OCI-M1 (cell line): Measurements from ENCODE around the gene GDPD3.

Source experiments
- DNase-seq: peaks from one replicate; lab custom pipeline; 2025; lab: John Stamatoyannopoulos, UW

The GDPD3 gene

DNA sequence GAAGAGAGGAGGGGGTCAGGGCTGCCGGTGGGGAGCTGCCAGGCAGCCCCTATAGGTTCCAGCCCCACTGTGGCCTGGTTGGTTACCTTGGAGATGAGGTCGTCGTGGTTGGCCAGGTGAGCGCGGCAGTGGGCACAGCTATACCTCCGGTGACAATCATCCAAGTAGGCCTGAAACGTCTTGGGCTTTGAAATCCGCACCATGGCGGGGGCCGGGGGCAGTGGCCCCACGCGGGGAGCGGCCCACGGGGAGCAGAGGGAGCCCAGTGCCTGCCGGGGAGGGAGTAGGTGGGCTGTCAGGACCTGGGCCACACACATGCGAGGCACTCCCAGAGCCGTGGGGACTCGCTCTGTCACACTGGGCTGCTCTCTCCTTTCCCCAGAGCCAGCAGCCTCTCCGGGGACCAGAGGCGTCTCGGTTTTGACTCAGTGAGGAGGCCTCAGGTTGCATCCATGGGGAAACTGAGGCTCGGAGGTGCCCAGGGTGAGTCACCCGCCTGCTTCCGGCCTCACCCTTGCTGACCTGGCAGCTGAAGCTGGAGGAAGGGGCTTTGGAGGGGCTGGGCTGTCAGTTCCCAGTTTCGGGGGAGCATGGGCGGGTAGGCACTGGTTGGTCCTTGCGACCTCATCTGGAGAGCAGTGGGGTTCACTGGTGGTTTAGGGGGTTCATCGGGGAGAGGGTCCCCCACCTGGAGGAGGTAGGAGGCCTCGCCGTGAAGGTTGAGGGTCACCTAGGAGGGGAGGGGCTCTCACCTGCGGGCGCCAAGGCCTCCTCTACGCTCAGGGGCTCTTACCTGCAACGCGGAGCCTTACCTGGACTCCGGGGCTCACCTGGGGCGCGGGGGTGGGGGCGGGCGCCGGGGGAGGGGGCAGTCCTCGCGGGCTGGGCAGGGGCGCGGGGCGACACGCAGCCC lies 17.9 kb downstream of the GDPD3 start:
- DNase-seq = no peak

DNA sequence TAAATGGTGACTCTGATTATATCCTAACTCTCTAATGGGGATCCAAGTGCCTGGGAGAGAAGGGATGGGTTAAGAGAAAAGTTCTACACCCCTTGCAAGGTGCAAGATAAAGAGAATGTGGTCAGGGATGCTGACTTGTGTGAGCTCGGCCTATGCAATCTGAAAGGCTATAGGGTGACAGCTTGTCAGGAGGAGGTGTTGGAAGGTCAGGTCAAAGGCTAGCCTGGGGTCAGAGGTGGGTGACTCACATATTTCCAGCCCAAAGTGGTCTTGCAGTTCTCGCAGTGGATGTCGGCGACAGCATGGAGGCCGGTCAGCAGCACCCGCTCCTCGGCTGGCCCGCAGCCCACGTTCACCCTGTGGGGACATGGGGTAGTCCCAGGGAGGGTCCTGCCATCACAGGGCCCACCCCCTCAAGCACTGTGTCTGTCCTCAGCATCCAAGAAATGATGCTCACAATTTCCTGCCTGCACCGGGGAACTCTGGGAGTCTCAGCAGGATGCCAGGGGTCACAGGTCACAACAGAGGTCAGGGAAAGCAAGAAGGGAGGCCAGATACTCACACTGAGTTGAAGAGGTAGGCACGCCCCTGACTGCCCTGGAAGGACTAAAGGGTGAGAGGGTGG lies 18.7 kb downstream of the GDPD3 start:
- no peak for DNase-seq

DNA sequence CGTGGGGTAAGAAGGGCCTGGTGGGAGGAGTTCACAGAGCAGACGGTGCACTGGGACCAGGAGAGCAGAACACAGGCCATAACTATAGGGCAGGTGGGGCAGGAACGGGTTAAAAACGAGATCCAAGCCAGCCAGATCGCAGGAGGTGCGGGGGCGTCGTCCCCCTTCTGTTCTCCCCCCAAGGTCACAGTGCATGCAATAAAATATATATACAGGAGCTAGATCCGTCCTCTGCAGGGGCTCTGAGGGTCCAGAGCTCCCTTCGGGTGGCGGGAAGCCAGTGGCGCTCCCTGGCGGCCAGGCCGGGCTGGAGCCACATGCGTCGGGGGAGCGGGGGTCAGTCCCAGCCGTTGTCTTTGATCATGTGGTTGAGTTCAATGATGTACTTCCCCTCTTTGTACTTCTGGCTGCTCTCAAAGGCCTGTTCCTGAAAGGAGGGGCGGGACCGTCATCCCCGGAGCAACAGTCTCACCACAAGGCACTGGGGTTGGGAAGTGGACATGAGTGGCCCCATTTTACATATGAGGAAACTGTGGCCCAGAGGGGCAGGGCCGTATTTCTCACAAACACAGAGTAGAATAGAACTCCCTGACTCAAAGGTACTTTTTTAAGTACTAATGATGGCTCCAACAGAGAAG lies 20.8 kb downstream of the GDPD3 start:
- peak; percentile 99 for DNase-seq

DNA sequence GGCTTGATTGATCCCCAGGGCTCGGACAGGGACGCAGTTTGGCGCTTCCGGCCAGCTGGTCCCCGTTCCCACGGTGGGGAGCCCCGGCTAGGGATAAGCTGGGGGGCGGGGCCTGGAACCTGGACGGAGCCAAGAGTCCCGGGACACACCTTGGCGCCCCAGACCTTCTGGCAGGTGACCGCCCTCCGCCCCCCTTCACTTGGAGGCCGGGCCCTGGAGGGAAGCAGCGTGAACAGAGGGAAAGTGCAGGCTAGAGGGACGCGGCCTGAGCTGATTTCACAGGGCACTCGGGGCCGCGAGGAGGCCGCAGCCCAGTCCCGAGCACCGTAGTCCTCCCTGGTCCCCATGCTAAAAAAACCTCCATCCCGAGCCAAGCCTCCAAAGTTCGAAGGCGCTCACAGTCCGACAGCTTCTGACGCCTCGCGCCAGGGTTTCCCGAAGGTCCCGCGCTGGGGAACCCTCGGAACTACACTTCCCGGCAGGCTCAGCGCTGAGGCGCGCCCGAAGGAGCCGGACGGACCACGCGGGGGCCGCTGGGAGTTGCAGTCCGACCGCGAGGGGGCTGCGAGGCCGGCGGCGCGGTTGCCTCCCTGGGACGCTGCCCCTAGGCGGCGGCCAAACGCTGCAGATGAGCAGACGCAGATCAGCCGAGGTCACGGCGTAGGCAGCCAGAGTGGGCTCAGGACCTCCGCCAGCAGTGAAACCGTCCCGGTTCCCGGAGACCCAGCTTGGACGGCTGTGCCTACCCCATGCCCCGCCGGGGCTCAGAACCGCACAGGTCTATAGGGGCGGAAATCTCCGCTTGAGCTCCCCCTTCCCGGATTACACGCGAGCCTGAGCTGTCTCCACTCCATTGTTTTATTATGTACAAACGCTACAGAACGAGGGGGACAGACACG lies 21.6 kb downstream of the GDPD3 start, which contains the start of gene TBX6:
Gene TBX6 (minus strand): TSS at position 451 of the 899 bp plus-strand sequence. CDS start 731 bp downstream, outside the sequence.
- DNase-seq = peak; percentile 98

DNA sequence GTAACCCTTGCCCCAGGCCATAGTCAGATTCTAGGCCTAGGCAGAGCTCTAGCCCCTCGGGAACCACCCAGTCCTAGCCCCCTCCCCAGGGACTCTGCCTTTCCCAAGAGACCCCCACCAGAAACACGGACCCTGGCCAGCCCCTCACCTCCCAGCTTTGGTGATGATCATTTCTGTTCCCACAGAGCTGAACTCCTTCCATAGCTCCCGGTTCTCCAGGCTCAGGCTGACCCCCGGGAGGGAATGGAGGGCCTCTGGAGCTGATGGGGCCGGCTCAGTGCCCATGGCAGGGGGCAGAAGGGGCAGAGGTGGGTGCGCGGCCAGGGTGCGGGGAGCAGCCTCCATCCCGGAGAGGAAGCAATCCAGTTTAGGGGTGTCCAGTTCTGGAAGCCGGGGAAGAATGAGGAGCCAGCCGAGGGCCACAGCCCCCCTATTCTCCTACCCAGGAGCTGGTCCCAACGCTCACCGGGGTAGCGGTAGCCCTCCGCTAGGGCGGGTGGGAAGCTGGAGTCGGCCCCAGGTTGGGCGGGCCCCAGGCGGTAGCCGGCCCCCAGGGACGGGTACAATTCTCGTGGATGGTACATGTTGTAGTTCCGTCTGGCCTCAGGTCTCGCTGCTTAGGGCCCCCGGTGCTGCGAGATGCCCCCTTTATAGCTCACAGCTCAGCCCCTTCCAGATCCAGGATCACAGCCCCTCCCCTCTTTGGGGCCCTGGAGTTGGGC lies 22.6 kb downstream of the GDPD3 start:
- DNase-seq = no peak

DNA sequence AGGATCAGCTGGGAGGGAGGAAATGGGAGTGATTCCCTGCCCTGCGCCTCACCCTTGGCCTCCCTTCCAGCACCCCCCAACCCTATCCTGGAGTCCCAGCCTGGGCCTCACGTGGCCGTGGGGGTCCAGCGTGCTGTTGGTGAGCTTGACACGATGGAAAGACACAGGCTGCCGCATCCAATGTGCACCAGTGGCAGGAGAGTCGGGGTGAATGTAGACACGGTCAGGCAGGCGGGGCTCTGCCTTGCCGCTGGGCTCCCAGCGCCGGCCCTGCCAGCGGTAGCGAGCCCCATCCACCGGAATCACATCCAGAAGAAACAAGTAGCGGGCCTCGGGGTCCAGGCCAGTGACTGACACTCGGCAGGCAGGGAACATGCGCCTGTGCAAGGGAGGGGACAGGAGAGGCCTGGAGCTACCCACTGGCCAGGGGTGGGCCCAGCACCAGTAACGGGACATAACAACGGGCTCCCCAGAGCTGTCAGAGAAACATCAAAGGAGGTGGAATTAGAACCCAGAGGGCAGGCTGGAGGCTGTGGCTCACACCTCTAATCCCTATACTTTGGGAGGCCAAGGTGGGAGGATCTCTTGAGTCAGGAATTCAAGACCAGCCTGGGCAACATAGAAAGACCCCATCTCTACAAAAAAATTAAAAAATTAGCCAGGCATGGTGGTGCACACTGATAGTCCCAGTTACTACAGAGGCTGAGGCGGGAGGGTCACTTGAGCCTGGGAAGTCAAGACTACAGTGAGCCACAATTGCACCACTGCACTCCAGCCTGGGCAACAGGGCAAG lies 24.3 kb downstream of the GDPD3 start:
- DNase-seq = no peak

DNA sequence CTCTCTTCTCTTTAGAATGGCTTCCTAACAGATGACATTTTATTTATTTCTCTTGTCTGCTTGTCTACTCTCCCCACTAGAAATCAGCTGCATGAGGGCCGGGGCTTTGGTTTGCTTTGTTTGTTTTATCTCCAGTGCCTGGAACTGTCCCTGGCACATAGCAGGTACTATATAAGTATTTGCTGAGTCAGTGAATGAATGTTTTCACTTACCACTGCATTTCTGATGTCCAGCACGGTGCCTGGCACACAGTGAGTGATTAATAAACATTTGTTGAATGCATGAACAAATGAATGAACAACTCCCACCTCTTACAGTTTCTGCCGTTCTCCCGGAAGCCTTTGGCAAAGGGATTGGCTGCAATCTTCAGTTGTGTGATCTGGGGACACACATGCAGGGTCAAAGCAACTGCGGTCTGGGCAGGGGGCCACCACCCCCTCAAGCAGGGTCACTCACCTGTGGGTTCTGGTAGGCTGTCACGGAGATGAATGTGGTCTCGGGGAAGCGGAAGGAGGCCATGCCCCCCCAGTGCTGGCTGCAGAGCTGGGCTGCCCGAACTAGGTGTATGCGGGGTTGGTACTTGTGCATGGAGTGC lies 25.0 kb downstream of the GDPD3 start:
- DNase-seq = no peak

DNA sequence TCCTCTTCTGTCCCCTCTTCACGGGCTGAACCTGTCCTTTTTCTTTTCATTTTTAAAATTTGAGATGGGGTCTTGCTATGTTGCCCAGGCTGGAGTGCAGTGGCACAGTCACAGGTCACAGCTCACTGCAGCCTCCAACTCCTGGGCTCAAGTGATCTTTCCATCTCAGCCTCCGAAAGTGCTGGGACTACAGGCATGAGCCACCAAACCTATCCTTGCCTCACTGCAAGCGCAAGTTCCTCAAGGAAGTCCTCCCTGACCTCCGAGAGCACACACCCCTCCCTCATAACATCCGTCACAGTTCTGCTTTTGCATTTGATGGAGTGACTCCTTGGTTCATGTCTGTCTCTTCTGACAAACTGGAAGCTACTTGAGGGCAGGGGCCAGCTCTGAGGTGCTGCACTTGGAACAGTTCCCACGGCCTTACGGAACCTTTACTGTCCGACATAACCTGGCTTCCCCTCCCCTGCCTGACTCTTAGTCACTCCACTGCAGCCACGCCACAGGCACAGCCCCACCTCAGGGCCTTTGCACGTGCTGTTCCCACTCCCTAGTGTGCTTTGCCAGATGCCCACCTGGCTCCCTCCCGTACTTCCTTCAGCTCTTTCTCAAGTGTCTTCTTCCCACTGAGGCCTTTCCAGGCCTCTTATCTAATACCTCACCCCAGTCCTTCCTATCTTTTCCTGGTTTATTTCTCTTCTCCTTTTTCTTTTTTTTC lies 26.0 kb downstream of the GDPD3 start:
- DNase-seq = peak; percentile 35

DNA sequence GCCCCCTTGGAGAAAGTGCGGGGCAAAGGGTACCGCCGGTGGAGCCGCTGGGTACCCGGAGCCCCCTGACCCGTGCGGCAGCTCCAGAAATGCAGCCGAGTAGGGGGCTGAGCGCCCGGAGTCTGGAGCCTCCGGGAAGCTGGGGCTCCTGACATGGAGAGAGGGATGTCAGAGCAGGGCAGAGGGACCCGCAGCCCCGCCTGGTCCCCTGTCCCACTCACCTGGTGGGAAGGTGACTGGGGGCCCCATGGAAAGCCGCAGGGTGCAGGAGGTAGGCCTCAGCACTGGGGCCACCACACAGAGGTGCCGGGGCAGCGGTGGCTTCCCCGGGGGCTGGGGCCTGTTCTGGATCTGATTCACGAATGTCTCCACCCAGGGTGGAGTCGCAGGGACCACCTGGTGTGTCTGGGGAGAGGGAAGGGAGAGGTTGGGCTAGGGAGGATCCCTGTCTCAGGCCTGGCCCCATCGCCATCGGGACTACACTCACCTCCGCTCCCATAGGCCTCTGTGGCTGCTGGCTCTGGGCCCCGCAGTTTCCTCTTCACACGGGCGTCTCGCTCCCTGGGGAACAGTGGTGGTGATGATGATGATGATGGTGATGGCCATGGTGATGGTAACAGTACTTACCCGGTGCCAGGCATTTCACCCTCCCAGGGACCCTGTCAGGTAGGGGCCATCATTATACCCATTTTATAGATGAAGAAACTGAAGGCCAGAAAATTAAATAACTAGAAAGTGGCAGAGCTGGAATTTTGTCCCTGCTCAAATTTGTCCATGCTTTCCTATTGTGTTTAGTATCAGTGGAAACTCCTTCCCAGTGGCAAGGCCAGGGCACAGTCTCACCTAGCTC lies 26.8 kb downstream of the GDPD3 start:
- DNase-seq = no peak

DNA sequence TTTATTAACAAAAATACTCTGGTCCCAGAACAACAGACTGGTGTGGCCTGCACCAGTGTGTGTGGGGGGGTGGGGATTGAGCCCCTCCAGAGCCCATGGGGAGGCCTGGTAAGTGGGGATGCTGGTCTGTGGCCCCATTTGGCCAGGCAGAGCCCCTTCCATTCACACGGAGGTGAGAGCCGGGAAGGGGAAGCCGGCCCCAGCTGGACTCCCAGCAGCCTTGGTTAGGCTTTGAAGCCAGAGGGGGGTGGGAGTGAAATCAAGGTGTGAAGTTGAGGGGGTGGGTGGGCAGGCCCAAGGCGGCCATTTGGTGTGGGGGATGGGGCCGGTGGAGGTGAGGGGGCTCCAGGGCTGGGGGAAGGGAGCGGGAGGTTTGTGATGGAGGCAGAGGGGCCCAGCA lies 27.5 kb downstream of the GDPD3 start:
- DNase-seq = no peak

DNA sequence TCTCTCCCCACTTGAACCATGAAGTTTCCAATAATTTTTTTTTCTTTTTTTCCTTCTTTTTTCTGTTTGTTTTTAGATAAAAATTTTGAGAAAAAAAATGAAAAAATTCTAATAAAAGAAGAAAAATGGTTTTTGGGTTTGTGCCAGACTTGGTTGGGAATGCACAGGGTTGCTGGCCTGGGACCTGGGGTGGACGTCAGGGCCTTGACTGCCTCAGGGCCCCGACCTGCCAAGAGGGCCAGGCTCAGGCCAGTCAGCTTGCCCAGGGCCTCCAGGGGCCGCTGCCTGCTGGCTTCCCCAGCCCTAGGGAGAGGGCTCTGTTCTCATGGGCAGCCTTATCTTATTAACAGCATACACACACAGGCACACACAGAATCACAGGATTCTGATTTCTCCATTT lies 28.1 kb downstream of the GDPD3 start:
- DNase-seq = no peak

DNA sequence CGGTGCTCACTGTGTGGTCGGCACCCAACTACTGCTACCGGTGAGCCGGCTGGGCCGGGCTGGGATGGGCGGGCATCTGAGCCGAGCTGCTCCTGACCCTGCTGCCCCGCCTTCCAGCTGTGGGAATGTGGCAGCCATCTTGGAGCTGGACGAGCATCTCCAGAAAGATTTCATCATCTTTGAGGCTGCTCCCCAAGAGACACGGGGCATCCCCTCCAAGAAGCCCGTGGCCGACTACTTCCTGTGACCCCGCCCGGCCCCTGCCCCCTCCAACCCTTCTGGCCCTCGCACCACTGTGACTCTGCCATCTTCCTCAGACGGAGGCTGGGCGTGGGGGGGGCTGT lies 28.5 kb downstream of the GDPD3 start:
- no peak for DNase-seq

DNA sequence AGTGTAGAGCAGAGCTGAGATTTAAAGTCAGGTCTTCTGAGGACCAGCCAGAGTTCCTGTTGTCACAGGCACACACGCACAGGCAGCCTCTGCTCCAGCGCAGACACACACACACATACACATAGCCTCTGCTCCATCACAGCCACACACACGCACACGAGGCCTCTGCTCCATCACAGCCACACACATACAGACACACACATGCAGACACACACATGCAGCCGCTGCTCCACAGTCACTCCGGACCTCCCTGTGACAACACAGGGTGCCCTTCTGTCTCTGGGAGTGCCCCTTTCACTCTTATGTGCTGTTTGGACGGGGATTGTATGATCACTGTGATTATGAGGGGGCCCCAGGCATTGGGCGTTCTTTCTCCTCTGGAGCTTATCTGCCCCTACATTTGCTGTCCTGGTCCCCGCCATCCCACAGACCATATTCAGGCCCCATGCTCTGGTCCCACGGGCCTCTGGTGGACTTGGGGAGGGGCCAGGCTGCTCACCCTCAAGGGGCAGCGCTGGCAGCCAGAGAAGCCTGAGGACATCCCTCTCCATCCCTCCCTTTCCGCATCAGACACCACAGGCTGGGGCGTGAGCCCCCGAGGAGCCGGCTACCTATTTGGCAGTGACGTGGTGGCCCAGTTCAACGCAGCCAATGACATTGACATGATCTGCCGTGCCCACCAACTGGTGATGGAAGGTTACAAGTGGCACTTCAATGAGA lies 29.1 kb downstream of the GDPD3 start:
- no peak for DNase-seq

DNA sequence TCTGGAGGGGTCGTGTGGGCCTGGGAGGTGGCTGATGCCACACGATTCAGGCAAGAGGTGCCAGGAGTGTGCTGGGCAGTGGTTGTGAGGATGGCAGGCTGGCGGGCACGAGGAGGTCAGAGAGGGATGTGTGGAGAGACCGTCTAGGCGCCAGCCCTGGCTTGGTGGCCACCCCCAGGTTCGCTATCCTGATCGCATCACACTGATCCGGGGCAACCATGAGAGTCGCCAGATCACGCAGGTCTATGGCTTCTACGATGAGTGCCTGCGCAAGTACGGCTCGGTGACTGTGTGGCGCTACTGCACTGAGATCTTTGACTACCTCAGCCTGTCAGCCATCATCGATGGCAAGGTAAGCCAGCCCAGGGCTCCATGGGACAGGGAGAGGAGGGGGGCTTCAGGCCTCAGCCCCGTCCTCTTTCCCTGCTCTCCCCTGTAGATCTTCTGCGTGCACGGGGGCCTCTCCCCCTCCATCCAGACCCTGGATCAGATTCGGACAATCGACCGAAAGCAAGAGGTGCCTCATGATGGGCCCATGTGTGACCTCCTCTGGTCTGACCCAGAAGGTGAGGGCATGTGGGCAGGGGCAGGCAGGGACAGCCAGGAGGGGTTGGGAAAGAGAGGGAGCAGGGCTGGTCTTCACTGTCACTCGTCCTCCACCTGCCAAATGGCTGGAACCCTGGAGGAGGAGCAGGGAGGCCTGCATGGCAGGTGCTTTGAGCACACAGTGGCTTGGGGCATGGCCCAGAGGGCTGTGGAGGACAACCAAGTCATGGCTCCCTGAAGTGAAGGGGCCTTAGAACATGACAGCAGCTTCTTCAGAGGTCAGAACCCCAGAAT lies 29.9 kb downstream of the GDPD3 start:
- DNase-seq = no peak

DNA sequence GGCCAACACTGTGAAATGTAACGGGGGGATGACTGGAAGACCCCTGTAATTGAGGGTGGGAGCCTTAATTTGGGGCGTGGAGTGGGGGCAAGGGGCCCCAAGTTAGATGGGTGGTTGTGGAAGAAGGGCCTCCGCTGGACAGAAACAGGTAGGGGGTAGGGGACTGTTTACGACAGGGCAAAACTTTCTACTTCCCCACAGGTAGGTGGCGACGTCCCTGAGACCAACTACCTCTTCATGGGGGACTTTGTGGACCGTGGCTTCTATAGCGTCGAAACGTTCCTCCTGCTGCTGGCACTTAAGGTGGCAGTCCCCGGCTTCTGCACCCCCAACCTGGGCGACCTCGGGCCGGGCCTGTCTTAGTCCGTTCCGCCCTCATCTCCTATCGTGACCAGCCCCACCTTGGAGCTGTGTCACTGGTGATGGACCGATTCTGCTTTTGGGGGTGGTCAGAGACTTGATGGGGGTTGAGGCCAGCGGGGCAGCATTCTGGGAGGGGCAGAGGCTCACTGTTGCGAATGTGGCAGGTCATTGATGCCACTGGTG lies 30.7 kb downstream of the GDPD3 start:
- no peak for DNase-seq

DNA sequence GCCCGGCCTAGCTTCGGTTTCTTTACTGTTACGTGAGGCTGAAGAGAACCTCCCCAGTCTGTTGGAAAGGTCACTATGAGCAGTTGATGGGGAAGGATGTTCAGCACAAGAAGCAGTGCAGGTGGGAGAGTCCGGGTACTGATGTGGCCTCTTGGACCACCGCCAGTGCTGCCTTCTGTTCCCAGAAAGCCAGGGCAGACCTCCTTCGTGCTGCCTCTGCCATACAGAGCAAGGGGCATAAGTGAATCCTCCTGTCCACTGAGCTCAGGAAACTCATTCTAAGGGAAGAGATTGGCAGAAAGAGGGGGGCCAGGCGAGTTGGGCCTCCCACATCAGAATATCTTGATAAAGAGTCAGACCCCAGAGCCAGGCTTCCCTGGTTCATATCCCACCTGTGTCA lies 33.9 kb downstream of the GDPD3 start:
- no peak for DNase-seq

DNA sequence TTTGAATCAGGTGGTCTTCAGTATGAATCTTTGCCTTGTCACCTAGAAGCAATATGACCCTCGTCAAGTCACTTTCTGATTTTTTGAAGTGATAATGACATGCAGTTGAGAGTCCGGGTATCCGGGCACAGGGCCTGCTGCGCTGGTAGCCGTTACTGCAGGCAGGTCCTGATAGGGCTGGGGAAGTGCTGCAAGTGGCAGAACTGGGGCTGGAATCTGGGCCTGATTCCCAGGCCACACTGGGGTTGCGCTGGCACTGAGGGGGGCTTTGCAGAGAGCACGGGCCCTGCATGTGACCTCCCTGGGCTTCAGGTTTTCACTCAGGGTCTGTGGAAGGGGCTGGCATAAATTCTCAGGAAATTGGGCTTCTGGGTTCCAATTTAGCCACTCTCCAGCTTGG lies 34.6 kb downstream of the GDPD3 start:
- no peak for DNase-seq
